Measurements from ENCODE around the gene LAPTM4A. TPM values are rescaled to one million over a fixed set of nuclear protein-coding genes. Genes with fewer than 3 reads are reported as not detected.

The LAPTM4A gene
- total RNA-seq: 10 to 100 TPM; 22.5 to 41.9 TPM

- Mint-ChIP-seq H3K4me1 (peaks cover 27% of the 10 kb centered on the region), H3K4me3 (no peak within 1 kb of the TSS), H3K27ac (no peak within 1 kb of the TSS), H3K27me3 (peaks cover 11% of the 10 kb centered on the region), H3K36me3 (ENCODE audit: low read depth) (no peaks in the 10 kb centered on the region), H3K9me3 (ENCODE audit: low read depth) (no peaks in the 10 kb centered on the region)
- POLR2A ChIA-PET: interaction anchor here (0.6 to 1.1 kb wide), 8 partner anchors 9 to 396 kb away, joined by 3 to 5 read pairs (median 3); partner anchors contain the start of gene RHOB
- intact Hi-C loops (cut with DNase I, micrococcal nuclease): loop anchor here (1.0 to 5.0 kb wide), 14 partner anchors 38 to 1491 kb away; partner anchors contain the start of genes TTC32 (in 2 of the 2), HS1BP3 (in 1 of the 2), LDAH (in 1 of the 2) and PUM2 (in 1 of the 2)
- CTCF ChIA-PET: interaction anchor here (0.6 to 1.3 kb wide), 5 partner anchors 28 to 84 kb away, joined by 3 to 8 read pairs (median 3); no protein-coding TSS in a partner anchor
- ATAC-seq (peak; percentile 98), DNase-seq (peak; percentile 99)
These were observed at the start of gene LAPTM4A for GRCh38 chr2:20051532-20052228. Gene LAPTM4A (minus strand): TSS chr2:20051628. CDS start chr2:20051520, 108 bp downstream.

GRCh38 chr2:20100711-20101110 is 49.3 kb upstream of the LAPTM4A start:
- H3K27ac Mint-ChIP-seq: no peak overlapping the region
- no peaks in the 10 kb centered on the region for H3K36me3 Mint-ChIP-seq (ENCODE audit: low read depth)
- peaks cover 22% of the 10 kb centered on the region for H3K27me3 Mint-ChIP-seq
- POLR2A ChIA-PET: no interaction called here
- H3K4me3 Mint-ChIP-seq: no peak overlapping the region
- no peak for DNase-seq
- ATAC-seq: no peak
- H3K9me3 Mint-ChIP-seq (ENCODE audit: low read depth): peaks cover 5% of the 10 kb centered on the region
- CTCF ChIA-PET: interaction anchor here (1.5 kb wide), 1 partner anchor 85 kb away, joined by 4 read pairs; no protein-coding TSS in a partner anchor
- intact Hi-C loops (cut with DNase I, micrococcal nuclease): no loop called here
- H3K4me1 Mint-ChIP-seq: no peaks in the 10 kb centered on the region

GRCh38 chr2:20099780-20100179 is 48.4 kb upstream of the LAPTM4A start:
- H3K27ac Mint-ChIP-seq: no peak overlapping the region
- H3K27me3 Mint-ChIP-seq: peaks cover 16% of the 10 kb centered on the region
- no peaks in the 10 kb centered on the region for H3K4me1 Mint-ChIP-seq
- no peak overlapping the region for H3K4me3 Mint-ChIP-seq
- POLR2A ChIA-PET: no interaction called here
- peaks cover 5% of the 10 kb centered on the region for H3K9me3 Mint-ChIP-seq (ENCODE audit: low read depth)
- ATAC-seq (no peak), DNase-seq (no peak)
- CTCF ChIA-PET: interaction anchor here (0.7 to 0.9 kb wide), 2 partner anchors 10 to 84 kb away, joined by 3 to 5 read pairs; no protein-coding TSS in a partner anchor
- no peaks in the 10 kb centered on the region for H3K36me3 Mint-ChIP-seq (ENCODE audit: low read depth)
- intact Hi-C loops (cut with DNase I, micrococcal nuclease): no loop called here

- POLR2A ChIA-PET: interaction anchor here (0.7 kb wide), 1 partner anchor 83 kb away, joined by 4 read pairs; no protein-coding TSS in a partner anchor
- Mint-ChIP-seq H3K27ac (no peak overlapping the region), H3K4me1 (no peaks in the 10 kb centered on the region), H3K4me3 (no peak overlapping the region), H3K36me3 (ENCODE audit: low read depth) (no peaks in the 10 kb centered on the region), H3K9me3 (ENCODE audit: low read depth) (peaks cover 5% of the 10 kb centered on the region), H3K27me3 (peaks cover 15% of the 10 kb centered on the region)
- intact Hi-C loops (cut with DNase I, micrococcal nuclease): loop anchor here (1.0 kb wide), 4 partner anchors 46 to 142 kb away; partner anchors contain the start of gene WDR35 (in 1 of the 2)
- CTCF ChIA-PET: interaction anchor here (0.7 to 1.4 kb wide), 4 partner anchors 75 to 1579 kb away, joined by 3 read pairs; no protein-coding TSS in a partner anchor
- ATAC-seq: peak; percentile 97
- DNase-seq: peak; percentile 88
These were observed 46.7 kb upstream of the LAPTM4A start for GRCh38 chr2:20097889-20098714.

- no peaks in the 10 kb centered on the region for H3K36me3 Mint-ChIP-seq (ENCODE audit: low read depth)
These were observed 44.0 kb upstream of the LAPTM4A start for GRCh38 chr2:20095469-20095868.

GRCh38 chr2:20094955-20095354 is 43.5 kb upstream of the LAPTM4A start:
- intact Hi-C loops (cut with DNase I, micrococcal nuclease): no loop called here
- H3K27me3 Mint-ChIP-seq: peaks cover 13% of the 10 kb centered on the region
- H3K9me3 Mint-ChIP-seq (ENCODE audit: low read depth): no peaks in the 10 kb centered on the region
- no peaks in the 10 kb centered on the region for H3K4me1 Mint-ChIP-seq
- ATAC-seq: no peak
- H3K27ac Mint-ChIP-seq: no peak overlapping the region
- DNase-seq: no peak
- no peak overlapping the region for H3K4me3 Mint-ChIP-seq
- H3K36me3 Mint-ChIP-seq (ENCODE audit: low read depth): no peaks in the 10 kb centered on the region
- CTCF ChIA-PET: interaction anchor here (0.6 to 2.6 kb wide), 9 partner anchors 9 to 139 kb away, joined by 3 to 25 read pairs (median 3); no protein-coding TSS in a partner anchor
- POLR2A ChIA-PET: interaction anchor here (0.5 kb wide), 1 partner anchor 43 kb away, joined by 3 read pairs; the partner anchor contains the start of gene LAPTM4A

More at GRCh38 chr2:20095469-20095868, 44.0 kb upstream of the LAPTM4A start:
- ATAC-seq: no peak
- ChIA-PET CTCF (interaction anchor here (0.6 to 2.6 kb wide), 10 partner anchors 8 to 139 kb away, joined by 3 to 25 read pairs (median 3); no protein-coding TSS in a partner anchor), POLR2A (interaction anchor here (0.6 kb wide), 1 partner anchor 254 kb away, joined by 3 read pairs; no protein-coding TSS in a partner anchor)
- intact Hi-C loops (cut with DNase I, micrococcal nuclease): no loop called here
- no peak for DNase-seq
- peaks cover 11% of the 10 kb centered on the region for H3K27me3 Mint-ChIP-seq
- H3K27ac Mint-ChIP-seq: no peak overlapping the region
- no peak overlapping the region for H3K4me3 Mint-ChIP-seq
- H3K9me3 Mint-ChIP-seq (ENCODE audit: low read depth): no peaks in the 10 kb centered on the region
- H3K4me1 Mint-ChIP-seq: no peaks in the 10 kb centered on the region

GRCh38 chr2:20094142-20094755 is 42.8 kb upstream of the LAPTM4A start:
- POLR2A ChIA-PET: no interaction called here
- no peak for DNase-seq
- ATAC-seq: no peak
- Mint-ChIP-seq H3K27ac (no peak overlapping the region), H3K4me3 (no peak overlapping the region), H3K4me1 (no peaks in the 10 kb centered on the region), H3K36me3 (ENCODE audit: low read depth) (no peaks in the 10 kb centered on the region), H3K9me3 (ENCODE audit: low read depth) (no peaks in the 10 kb centered on the region), H3K27me3 (peaks cover 13% of the 10 kb centered on the region)
- intact Hi-C loops (cut with DNase I, micrococcal nuclease): no loop called here
- CTCF ChIA-PET: interaction anchor here (0.8 to 2.6 kb wide), 8 partner anchors 8 to 138 kb away, joined by 3 to 25 read pairs (median 4); no protein-coding TSS in a partner anchor

- no peaks in the 10 kb centered on the region for H3K4me1 Mint-ChIP-seq
- intact Hi-C loops (cut with DNase I, micrococcal nuclease): no loop called here
- no peak overlapping the region for H3K4me3 Mint-ChIP-seq
- H3K27me3 Mint-ChIP-seq: peaks cover 10% of the 10 kb centered on the region
- ATAC-seq (no peak), DNase-seq (no peak)
- POLR2A ChIA-PET: no interaction called here
- H3K27ac Mint-ChIP-seq: no peak overlapping the region
- no peaks in the 10 kb centered on the region for H3K9me3 Mint-ChIP-seq (ENCODE audit: low read depth)
- no peaks in the 10 kb centered on the region for H3K36me3 Mint-ChIP-seq (ENCODE audit: low read depth)
- CTCF ChIA-PET: interaction anchor here (0.9 to 2.6 kb wide), 3 partner anchors 8 to 79 kb away, joined by 3 to 25 read pairs (median 4); no protein-coding TSS in a partner anchor
These were observed 42.1 kb upstream of the LAPTM4A start for GRCh38 chr2:20093263-20094141.

- Mint-ChIP-seq H3K9me3 (ENCODE audit: low read depth) (no peaks in the 10 kb centered on the region), H3K27me3 (peaks cover 10% of the 10 kb centered on the region), H3K36me3 (ENCODE audit: low read depth) (no peaks in the 10 kb centered on the region), H3K27ac (no peak overlapping the region), H3K4me3 (no peak overlapping the region), H3K4me1 (no peaks in the 10 kb centered on the region)
- intact Hi-C loops (cut with DNase I, micrococcal nuclease): no loop called here
- ATAC-seq (no peak), DNase-seq (no peak)
- POLR2A ChIA-PET: no interaction called here
- CTCF ChIA-PET: interaction anchor here (0.6 kb wide), 1 partner anchor 1341 kb away, joined by 3 read pairs; no protein-coding TSS in a partner anchor
These were observed 41.4 kb upstream of the LAPTM4A start for GRCh38 chr2:20092901-20093235.

GRCh38 chr2:20092226-20092900 is 40.9 kb upstream of the LAPTM4A start:
- ATAC-seq (no peak), DNase-seq (no peak)
- Mint-ChIP-seq H3K36me3 (ENCODE audit: low read depth) (no peaks in the 10 kb centered on the region), H3K4me3 (no peak overlapping the region), H3K27ac (no peak overlapping the region), H3K4me1 (no peaks in the 10 kb centered on the region), H3K9me3 (ENCODE audit: low read depth) (no peaks in the 10 kb centered on the region), H3K27me3 (peaks cover 10% of the 10 kb centered on the region)
- CTCF ChIA-PET: interaction anchor here (0.6 to 1.0 kb wide), 2 partner anchors 77 to 1342 kb away, joined by 3 read pairs; no protein-coding TSS in a partner anchor
- intact Hi-C loops (cut with DNase I, micrococcal nuclease): no loop called here
- POLR2A ChIA-PET: no interaction called here

Data from activated CD4-positive, alpha-beta T cell treated with anti-CD3 and anti-CD28 coated beads for 36 hours (primary cell).